GM21528 (cell line): ENCODE measurements around the gene SOX12.

Experiments
- ATAC-seq: cut with Tn5 transposase; IDR thresholded peaks from one replicate; pipeline ENCODE4 v1.9.1; 2021; ENCODE audit warnings: mild to moderate bottlenecking, moderate library complexity; ENCODE audit not compliant: unreplicated experiment, low FRiP score

Gene SOX12

DNA sequence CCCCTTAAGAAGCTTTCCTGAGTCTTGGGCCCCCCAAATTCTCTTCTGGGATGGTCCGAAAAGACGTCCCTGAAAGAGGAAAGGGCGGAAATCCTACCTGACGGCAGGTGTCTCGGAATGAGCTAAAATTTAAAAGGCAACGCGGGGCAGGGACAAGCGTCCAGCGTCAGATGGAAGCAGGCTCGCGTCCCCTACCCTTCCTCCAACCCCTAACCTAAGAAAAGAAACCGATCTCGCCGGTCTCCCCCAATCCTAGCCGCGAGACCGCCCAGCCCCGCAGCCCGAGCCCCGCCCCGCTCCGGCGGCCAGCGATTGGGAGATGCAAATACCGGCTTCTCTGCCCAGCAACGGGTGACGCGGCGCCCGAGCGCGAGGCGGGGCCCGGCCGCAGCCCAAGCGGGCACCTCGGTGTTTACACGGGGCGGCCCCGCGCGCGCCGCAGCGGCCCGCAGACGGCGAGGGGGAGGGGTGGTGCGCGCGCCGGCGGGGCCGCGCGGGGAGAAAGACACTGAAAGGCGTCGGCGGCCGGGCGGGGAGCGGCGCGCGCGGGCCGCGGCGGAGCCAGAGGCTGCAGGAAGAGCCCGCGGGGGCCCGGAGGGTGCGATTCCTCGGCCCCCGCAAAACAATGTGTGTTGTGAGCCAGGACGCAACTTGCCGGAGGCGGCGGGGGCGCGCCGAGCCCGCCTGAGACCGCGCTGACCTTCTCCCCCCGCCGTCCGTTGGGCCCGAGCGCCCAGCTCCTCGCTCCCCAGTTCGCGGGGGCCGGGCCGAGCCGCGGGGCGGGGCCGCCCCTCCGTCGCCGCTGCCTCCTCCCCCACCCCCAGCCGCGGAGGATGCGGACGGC lies at the start of gene SOX12:
SOX12 (plus strand) TSS at position 508 of the 844 bp plus-strand sequence. CDS start 373 bp downstream, outside the sequence.
- peak; percentile 64 for ATAC-seq

DNA sequence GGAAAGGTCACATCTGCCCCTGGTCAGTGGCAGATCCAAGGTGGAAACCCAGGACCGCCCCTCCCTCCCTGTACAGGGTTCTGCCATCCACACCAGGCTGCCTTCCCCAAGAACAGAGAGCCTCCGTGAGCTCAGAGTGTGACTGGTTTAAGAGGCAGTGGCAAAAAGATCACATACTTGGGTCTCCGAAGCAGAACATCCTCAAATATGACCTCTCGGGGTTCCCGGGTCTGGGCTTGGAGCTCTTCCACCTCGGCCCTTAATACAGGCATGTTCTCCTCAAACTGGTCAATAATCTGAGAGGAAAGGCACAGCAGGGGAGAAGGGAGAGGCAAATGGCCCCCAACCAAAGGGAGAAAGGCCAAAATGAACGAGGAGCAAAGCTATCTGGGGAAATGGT lies 49.6 kb upstream of the SOX12 start:
- ATAC-seq: no peak

DNA sequence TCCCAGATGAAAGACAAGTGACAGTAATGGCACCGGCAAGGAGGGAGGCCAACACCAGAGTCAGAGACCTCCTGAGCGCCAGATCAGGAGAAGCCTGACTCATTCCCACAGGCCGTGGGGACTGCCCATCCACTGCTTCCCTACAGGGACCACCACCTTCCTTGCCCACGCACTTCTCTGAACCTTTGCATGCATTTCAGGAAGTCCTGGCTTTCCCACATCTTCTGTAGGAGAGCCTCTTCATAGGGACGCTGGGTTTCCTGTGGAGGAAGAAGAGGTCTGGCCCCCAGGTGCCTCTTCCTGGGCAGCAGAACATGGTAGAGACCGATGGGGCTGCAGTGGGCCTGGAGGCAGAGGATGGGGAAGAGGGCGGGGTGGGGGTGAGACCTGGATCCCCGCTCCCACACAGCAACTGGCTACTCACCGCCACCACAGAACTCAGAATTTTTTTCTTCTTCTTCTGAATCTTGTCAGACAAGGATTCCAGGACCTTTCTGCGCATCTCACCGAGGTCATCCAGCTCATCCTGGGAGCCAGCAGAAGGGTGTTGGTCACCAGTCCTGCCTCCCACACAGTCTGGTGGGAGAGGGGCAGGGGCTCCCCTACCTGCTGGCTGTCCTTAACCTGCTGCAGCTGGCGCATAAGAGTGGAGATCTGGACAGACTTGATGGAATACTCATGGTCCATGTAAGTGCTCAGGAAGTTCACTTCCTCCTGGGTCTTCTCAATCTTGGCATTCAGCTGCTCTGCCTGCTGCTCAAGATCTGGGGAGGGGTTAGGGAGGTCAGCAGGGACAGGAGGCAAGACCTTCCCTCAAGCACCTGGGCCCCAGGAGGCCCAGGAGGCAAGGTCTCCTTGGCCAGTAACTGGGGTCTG lies 48.5 kb upstream of the SOX12 start:
- ATAC-seq: no peak

- no peak for ATAC-seq
Measured at GRCh38 chr20:277496-277781, 47.9 kb upstream of the SOX12 start.

DNA sequence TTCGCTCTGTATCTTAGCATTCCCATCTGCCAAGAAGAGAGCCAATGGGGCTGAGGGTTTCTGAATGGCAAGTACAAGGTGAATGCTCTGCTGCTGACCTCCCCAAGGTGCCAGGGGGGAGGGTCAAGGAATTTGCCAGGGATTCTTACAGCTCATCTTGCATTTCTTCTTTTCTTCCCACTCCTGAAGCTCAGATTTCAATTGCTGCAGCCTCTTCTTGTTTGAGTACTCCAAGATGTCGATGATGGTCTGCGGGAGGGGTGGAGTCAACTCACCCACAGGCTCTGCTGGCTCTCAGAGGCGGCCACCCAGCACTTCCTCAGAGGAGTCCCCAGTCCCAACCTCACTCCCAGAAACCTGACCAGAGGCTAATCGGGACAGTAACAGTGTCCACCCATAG lies 47.2 kb upstream of the SOX12 start:
- ATAC-seq: no peak

GRCh38 chr20:278607-279571 lies 46.5 kb upstream of the SOX12 start:
- no peak for ATAC-seq

- ATAC-seq: no peak
Measured at GRCh38 chr20:284172-284571, 41.2 kb upstream of the SOX12 start.

GRCh38 chr20:286508-286907 lies 38.8 kb upstream of the SOX12 start:
- no peak for ATAC-seq

DNA sequence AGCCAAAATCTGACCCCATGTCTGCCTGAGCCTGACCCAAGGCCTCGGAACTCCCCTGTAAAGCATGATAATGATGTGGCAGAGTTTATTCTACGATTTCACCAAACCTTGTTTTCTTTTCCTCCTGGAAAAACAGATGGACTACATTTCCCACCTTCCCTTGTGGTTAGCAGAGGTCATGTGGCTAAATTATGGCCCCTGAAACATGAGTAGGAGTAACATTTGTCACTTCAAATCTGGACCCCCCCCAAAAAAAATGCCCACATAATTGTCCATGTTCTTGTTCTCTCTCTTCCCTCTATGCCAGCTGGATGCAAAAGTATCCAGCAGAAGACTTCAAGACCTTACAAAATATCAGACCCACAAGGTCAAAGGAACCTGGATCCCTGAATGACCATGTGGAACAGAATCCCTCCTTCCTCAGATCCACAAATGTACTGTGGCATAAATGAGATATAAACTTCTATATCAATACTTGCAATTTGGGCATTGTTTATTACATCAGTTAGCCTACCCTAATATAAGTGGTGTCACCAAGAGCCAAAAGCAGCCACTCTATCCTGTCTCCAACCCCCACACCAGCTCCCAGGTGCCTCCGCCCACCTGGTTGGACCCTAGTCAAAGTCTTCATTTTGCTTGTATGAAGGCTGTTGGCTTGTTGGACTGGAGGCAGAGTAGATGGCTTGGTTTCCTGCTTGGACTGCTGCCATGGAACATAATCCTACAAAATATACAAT lies 36.2 kb upstream of the SOX12 start:
- no peak for ATAC-seq

GRCh38 chr20:289693-290083 lies 35.7 kb upstream of the SOX12 start:
- no peak for ATAC-seq

DNA sequence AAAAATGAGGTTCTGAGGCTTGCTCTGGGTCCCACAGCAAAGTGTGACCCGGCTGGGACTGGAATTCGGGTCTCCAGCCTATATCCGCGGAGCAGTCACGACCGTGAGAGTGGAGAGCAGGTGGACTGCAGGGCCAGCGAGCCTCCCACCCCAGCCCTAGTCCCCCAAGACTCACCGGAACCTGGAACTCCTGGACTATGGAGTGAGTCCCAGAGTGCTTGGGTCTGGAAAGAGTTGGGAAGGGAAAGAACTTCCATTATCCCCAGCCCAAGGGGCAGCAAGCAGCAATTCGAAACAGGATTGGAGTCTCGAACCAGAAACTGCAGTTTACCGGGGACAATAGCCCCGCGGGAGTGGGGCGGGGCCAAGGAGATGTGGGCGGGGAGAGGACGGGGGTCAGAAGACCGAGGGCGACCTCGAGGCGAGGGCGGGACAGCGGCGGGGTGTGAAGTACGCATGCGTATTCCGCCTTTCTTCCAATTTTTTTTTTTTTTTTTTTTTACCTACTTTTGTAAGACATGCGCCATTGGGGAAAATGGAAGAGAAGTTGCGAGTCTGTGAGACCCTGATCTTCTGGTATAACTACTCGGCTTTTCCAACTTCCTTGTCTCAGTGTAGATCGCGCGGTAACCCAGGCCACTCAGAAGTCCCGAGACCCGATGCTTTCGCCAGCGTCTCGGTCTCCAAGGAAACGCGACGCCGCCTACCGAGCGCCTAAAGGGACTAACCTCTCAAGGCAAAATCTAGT lies 35.1 kb upstream of the SOX12 start, which contains the start of gene C20orf96:
C20orf96 (minus strand) TSS at position 667 of the 748 bp plus-strand sequence; CDS start at position 527, 140 bp downstream.
- peak; percentile 89 for ATAC-seq

GRCh38 chr20:294602-295001 lies 30.8 kb upstream of the SOX12 start:
- no peak for ATAC-seq

GRCh38 chr20:295804-296203 lies 29.5 kb upstream of the SOX12 start:
- ATAC-seq: no peak

DNA sequence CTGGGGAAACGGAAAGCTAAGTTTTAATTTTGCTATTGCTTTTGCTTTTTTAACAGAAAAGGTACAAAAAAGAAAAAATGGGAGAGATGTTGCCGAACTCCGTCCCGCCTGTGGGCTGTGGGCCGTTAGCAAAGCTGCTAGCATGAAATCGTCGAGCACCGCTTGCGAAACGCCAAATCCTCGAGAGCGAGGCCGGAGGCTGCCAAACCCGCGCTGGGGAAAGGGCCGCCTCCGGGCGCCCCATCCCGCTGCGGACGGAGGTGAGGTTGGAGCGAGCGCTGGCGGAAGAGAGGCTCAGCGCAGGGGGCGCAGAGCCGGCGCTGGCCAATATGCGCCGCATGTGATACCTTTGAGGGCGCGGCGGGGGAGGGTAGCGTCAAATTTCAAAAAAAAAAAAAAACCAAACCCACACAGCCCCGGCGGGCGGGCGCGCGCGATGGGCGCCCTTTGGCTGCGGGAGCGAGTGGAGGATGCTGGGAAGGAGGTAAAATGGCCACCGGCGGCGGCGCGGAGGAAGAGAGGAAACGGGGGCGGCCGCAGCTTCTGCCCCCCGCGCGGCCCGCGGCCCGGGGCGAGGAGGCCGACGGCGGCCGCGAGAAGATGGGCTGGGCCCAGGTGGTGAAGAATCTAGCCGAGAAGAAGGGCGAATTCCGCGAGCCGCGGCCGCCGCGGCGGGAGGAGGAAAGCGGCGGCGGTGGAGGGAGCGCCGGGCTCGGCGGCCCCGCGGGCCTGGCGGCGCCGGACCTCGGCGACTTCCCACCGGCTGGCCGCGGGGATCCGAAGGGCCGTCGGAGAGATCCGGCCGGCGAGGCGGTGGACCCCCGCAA lies 28.0 kb upstream of the SOX12 start, which contains the start of gene ZCCHC3:
ZCCHC3 (plus strand) TSS at position 473 of the 827 bp plus-strand sequence; CDS start at position 490, 17 bp downstream.
- ATAC-seq: peak; percentile 78

- peak; percentile 28 for ATAC-seq
Measured at GRCh38 chr20:297925-298775, 27.2 kb upstream of the SOX12 start.

DNA sequence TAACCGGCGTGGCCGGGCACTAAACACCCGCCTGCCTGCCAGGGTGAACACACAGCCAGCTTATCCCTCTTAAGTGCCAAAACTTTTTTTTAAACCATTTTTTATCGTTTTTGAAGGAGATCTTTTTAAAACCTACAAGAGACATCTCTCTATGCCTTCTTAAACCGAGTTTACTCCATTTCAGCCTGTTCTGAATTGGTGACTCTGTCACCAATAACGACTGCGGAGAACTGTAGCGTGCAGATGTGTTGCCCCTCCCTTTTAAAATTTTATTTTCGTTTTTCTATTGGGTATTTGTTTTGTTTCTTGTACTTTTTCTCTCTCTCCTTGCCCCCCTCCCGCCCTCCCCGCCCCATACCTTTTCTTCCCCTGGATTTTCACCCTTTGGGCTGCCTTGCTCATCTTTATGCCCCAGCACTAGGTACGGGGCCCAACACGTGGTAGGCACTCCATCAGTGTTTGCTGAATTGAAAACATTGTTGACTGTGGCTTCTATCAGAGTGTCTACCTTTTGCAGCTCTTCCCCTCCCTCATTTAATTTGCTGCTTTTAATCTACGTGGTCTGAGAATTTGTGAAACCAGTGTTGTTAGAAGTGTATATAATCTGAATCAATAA lies 26.5 kb upstream of the SOX12 start:
- no peak for ATAC-seq
